ENCODE results near the gene NENF. TPM values are rescaled to one million over a fixed set of nuclear protein-coding genes. Genes with fewer than 3 reads are reported as not detected.

Gene NENF
- total RNA-seq, 3 donors from 2014 or later (not counting 1 experiment from before 2014, with no cell fraction given): 7.2 to 14.0 (median 12.2) TPM

- Mint-ChIP-seq H3K27me3 (ENCODE audit: low read depth in 2 of 2) (no peaks in the 10 kb centered on the region), H3K36me3 (no peaks in the 10 kb centered on the region), H3K4me3 (no peak overlapping the region), H3K9me3 (no peaks in the 10 kb centered on the region), H3K27ac (no peak overlapping the region), H3K4me1 (no peaks in the 10 kb centered on the region)
- intact Hi-C loops (cut with micrococcal nuclease): no loop called here
- H3K27ac ChIP-seq (ENCODE audit: low read length): no peak overlapping the region
- no peaks in the 10 kb centered on the region for H3K27me3 ChIP-seq (ENCODE audit: control insufficient read depth, insufficient read depth, low read length)
- H3K36me3 ChIP-seq (ENCODE audit: control insufficient read depth, insufficient read depth, low read length): peaks cover 4% of the 10 kb centered on the region
- no peak for ATAC-seq
- no peak overlapping the region for H3K4me3 ChIP-seq (ENCODE audit: low read length)
- WGBS (ENCODE audit: insufficient coverage): 96% methylated on average over 8 of the region's 8 CpGs
- DNase-seq: no peak
- H3K9me3 ChIP-seq (ENCODE audit: control insufficient read depth, insufficient read depth, low read length): no peaks in the 10 kb centered on the region
- no peaks in the 10 kb centered on the region for H3K4me1 ChIP-seq (ENCODE audit: control insufficient read depth, insufficient read depth, low read length)
- TF ChIP-seq, protein P1, sequence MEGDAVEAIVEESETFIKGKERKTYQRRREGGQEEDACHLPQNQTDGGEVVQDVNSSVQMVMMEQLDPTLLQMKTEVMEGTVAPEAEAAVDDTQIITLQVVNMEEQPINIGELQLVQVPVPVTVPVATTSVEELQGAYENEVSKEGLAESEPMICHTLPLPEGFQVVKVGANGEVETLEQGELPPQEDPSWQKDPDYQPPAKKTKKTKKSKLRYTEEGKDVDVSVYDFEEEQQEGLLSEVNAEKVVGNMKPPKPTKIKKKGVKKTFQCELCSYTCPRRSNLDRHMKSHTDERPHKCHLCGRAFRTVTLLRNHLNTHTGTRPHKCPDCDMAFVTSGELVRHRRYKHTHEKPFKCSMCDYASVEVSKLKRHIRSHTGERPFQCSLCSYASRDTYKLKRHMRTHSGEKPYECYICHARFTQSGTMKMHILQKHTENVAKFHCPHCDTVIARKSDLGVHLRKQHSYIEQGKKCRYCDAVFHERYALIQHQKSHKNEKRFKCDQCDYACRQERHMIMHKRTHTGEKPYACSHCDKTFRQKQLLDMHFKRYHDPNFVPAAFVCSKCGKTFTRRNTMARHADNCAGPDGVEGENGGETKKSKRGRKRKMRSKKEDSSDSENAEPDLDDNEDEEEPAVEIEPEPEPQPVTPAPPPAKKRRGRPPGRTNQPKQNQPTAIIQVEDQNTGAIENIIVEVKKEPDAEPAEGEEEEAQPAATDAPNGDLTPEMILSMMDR (IDR thresholded peaks at IDR 0.05): no peak
These were observed 13.6 kb downstream of the NENF start for GRCh38 chr1:212446333-212446732.

DNA sequence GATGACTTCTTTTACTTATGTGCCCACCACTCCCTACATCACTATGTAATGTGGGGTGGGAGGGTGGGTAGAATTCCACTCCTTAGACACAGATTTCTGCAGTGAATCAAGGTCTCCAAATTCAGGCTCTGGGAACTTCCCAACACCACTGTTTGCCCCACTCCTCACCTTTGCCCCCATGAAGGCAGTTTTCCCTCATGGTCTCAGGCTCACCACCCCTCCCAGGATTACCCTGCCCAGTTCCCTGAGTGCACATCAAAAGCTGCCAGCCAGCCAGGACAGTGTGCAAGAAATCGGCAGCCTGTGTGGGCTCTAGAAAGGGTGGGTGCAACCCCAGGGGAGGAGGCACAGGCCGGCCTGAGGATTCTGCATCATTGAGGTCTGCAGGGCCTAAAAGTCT lies 14.8 kb downstream of the NENF start:
- Histone ChIP-seq H3K4me1 (ENCODE audit: control insufficient read depth, insufficient read depth, low read length) (no peaks in the 10 kb centered on the region), H3K27ac (ENCODE audit: low read length) (no peak overlapping the region), H3K9me3 (ENCODE audit: control insufficient read depth, insufficient read depth, low read length) (no peaks in the 10 kb centered on the region), H3K27me3 (ENCODE audit: control insufficient read depth, insufficient read depth, low read length) (no peaks in the 10 kb centered on the region), H3K4me3 (ENCODE audit: low read length) (no peak overlapping the region), H3K36me3 (ENCODE audit: control insufficient read depth, insufficient read depth, low read length) (peaks cover 4% of the 10 kb centered on the region)
- Mint-ChIP-seq H3K4me1 (no peaks in the 10 kb centered on the region), H3K36me3 (no peaks in the 10 kb centered on the region), H3K9me3 (no peaks in the 10 kb centered on the region), H3K27me3 (ENCODE audit: low read depth in 2 of 2) (no peaks in the 10 kb centered on the region), H3K27ac (no peak overlapping the region), H3K4me3 (no peak overlapping the region)
- DNase-seq: no peak
- no peak for ATAC-seq
- TF ChIP-seq, protein P1 (IDR thresholded peaks at IDR 0.05): no peak
- intact Hi-C loops (cut with micrococcal nuclease): no loop called here
- WGBS (ENCODE audit: insufficient coverage): 96% methylated on average over 2 of the region's 2 CpGs

DNA sequence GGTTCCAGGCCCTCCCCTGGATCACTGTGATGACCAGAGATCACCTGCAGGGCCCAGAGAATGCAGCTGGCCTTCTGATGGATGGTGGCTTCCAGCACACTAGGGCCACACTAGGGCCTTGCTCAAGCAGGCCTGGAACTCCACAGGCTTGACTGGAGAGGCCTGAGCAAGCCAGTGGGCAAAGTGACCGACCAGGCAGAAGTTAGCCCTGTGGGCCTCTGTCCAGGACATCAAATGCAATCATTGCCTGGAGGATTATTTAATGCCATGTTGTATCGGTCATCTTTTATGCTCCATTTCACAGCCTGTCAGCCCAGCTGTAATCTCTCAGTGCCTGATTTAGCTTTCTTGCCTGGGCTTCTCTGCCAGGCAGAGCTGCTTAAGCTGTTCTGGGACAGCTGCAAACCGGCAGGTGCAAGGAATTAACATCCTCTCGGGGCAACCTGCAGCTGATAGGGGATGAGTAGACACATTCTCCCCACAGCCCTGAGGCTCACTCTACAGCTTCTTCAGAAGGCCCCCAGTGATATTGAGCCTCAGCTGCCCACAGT lies 17.7 kb downstream of the NENF start:
- peaks cover 4% of the 10 kb centered on the region for H3K36me3 ChIP-seq (ENCODE audit: control insufficient read depth, insufficient read depth, low read length)
- intact Hi-C loops (cut with micrococcal nuclease): no loop called here
- DNase-seq (no peak), ATAC-seq (no peak)
- no peaks in the 10 kb centered on the region for H3K9me3 ChIP-seq (ENCODE audit: control insufficient read depth, insufficient read depth, low read length)
- no peaks in the 10 kb centered on the region for H3K27me3 ChIP-seq (ENCODE audit: control insufficient read depth, insufficient read depth, low read length)
- Mint-ChIP-seq H3K27ac (no peak overlapping the region), H3K9me3 (no peaks in the 10 kb centered on the region), H3K27me3 (ENCODE audit: low read depth in 2 of 2) (no peaks in the 10 kb centered on the region), H3K4me1 (no peaks in the 10 kb centered on the region), H3K36me3 (no peaks in the 10 kb centered on the region), H3K4me3 (no peak overlapping the region)
- H3K4me3 ChIP-seq (ENCODE audit: low read length): no peak overlapping the region
- no peak overlapping the region for H3K27ac ChIP-seq (ENCODE audit: low read length)
- TF ChIP-seq, protein P1 (IDR thresholded peaks at IDR 0.05): no peak
- WGBS (ENCODE audit: insufficient coverage): 90% methylated on average over 4 of the region's 4 CpGs
- no peaks in the 10 kb centered on the region for H3K4me1 ChIP-seq (ENCODE audit: control insufficient read depth, insufficient read depth, low read length)

Measured in natural killer cell (primary cell).